ENCODE measurements around the gene SLC37A2.

SLC37A2 gene

GRCh38 chr11:125092669-125093068 is 29.6 kb downstream of the SLC37A2 start:
- TF ChIP-seq, protein P1, sequence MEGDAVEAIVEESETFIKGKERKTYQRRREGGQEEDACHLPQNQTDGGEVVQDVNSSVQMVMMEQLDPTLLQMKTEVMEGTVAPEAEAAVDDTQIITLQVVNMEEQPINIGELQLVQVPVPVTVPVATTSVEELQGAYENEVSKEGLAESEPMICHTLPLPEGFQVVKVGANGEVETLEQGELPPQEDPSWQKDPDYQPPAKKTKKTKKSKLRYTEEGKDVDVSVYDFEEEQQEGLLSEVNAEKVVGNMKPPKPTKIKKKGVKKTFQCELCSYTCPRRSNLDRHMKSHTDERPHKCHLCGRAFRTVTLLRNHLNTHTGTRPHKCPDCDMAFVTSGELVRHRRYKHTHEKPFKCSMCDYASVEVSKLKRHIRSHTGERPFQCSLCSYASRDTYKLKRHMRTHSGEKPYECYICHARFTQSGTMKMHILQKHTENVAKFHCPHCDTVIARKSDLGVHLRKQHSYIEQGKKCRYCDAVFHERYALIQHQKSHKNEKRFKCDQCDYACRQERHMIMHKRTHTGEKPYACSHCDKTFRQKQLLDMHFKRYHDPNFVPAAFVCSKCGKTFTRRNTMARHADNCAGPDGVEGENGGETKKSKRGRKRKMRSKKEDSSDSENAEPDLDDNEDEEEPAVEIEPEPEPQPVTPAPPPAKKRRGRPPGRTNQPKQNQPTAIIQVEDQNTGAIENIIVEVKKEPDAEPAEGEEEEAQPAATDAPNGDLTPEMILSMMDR (IDR thresholded peaks at IDR 0.05; ENCODE audit: insufficient read depth, low read depth, low read length, missing control alignments) = no peak
- DNase-seq (ENCODE audit: low read depth) = no peak
- H3K4me3 ChIP-seq (ENCODE audit: low read depth, low read length) = no peak overlapping the region

GRCh38 chr11:125093502-125093901 is 30.4 kb downstream of the SLC37A2 start:
- DNase-seq (ENCODE audit: low read depth) = no peak
- H3K4me3 ChIP-seq (ENCODE audit: low read depth, low read length) = no peak overlapping the region
- TF ChIP-seq, protein P1 (IDR thresholded peaks at IDR 0.05; ENCODE audit: insufficient read depth, low read depth, low read length, missing control alignments) = no peak

GRCh38 chr11:125094731-125095130 is 31.6 kb downstream of the SLC37A2 start:
- no peak overlapping the region for H3K4me3 ChIP-seq (ENCODE audit: low read depth, low read length)
- TF ChIP-seq, protein P1 (IDR thresholded peaks at IDR 0.05; ENCODE audit: insufficient read depth, low read depth, low read length, missing control alignments) = no peak
- DNase-seq (ENCODE audit: low read depth) = no peak

DNA sequence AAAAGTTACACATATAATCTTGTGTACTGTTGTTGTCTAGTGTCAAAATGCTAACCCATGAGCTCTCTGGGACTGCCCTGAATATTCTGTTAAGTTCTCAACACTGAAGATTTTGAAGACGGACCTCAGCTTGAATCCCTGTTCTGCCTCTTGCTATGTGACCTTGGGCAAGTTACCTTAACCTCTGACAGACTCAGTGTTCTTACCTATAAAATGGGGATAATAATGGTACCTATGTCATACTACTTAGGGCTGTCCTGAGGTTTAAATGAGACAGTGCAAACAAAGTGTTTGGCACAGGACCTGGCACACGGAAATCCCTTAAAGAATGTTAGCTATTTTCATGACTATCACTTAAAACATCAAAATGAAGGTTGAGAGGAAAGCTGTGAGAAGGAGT is 37.0 kb downstream of the SLC37A2 start:
- H3K4me3 ChIP-seq (ENCODE audit: low read depth, low read length) = no peak overlapping the region
- TF ChIP-seq, protein P1 (IDR thresholded peaks at IDR 0.05; ENCODE audit: insufficient read depth, low read depth, low read length, missing control alignments) = no peak
- DNase-seq (ENCODE audit: low read depth) = no peak

GRCh38 chr11:125101596-125101995 is 38.5 kb downstream of the SLC37A2 start:
- DNase-seq (ENCODE audit: low read depth) = no peak
- no peak overlapping the region for H3K4me3 ChIP-seq (ENCODE audit: low read depth, low read length)
- TF ChIP-seq, protein P1 (IDR thresholded peaks at IDR 0.05; ENCODE audit: insufficient read depth, low read depth, low read length, missing control alignments) = no peak

DNA sequence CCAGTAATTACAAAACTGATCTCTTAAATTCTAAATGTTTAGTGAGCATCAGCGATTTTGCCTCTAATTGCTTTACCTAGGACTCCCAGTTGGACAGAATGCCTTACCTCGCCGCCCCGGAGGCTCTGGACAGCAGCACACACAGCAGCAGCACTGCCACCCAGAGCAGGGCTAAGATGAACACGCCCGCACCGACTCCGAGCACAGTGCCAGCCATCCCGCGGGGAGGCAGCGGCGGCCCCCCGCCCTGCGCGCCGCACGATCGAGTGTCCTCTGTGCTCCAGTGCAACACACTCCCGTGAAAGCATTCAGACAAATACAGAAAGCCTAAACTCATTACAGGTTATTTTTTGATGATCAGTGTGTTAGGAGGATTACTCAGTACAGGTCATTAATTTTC is 38.9 kb downstream of the SLC37A2 start:
- DNase-seq (ENCODE audit: low read depth) = no peak
- no peak overlapping the region for H3K4me3 ChIP-seq (ENCODE audit: low read depth, low read length)
- TF ChIP-seq, protein P1 (IDR thresholded peaks at IDR 0.05; ENCODE audit: insufficient read depth, low read depth, low read length, missing control alignments) = no peak

DNA sequence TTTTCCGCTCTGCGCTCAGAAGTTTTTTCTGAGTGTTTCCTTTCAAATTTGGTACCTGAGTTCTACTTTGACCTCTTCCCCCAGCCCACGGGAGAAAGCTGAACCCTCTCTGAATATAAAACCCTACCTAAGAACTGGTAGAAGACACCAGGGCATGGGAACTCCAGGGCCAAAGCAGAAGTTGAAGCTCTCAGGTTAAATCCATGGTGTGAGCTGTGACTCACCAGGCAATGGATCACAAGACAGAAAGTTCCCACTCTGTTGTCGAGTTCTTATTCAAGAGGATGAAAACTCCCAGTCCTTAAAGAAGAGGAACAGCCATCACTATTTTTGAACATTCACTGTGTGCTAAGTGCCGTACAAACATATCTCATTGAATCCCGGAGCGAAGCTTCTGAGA is 39.4 kb downstream of the SLC37A2 start:
- TF ChIP-seq, protein P1 (IDR thresholded peaks at IDR 0.05; ENCODE audit: insufficient read depth, low read depth, low read length, missing control alignments) = no peak
- DNase-seq (ENCODE audit: low read depth) = no peak
- H3K4me3 ChIP-seq (ENCODE audit: low read depth, low read length) = no peak overlapping the region
